Measurements from ENCODE around the gene ZNRD2.

Gene ZNRD2

DNA sequence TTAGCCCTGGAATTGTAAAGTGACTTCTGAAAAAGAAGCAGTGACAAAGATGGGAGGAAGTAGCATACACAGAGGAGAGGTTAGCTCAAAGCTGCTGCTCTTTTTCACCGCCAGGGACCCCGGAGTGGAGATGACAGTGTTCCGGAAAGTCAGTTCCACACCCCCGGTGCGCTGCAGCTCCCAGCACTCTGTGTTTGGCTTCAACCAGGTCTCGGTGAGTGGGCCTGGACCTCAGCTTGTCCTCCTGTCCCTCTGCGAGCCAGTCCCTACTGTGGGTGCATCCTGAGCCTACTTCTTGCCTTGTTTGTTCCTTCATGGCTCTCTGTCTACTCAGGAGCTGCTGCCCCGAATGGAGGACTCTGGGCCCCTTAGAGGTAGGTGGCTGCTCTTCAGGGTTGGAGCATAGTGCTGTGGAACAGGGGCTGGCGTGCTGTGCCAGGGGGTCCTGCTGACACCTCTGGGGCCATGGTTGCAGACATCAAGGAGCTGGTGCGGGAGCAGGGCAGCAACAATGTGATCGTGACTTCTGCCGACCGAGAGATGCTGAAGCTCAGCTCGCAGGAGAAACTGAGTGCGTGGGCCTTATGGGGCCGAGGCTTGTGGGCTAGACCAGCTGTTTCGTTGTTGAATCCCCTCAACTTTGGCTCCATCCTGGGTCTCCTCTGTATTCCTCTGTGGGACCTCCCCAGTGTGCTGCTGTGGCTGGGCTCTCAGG, 47.0 kb downstream of the ZNRD2 start:
- H3K9me3 Mint-ChIP-seq: no peaks in the 10 kb centered on the region
- peaks cover 25% of the 10 kb centered on the region for H3K4me1 Mint-ChIP-seq
- peaks cover 11% of the 10 kb centered on the region for H3K36me3 Mint-ChIP-seq
- H3K27me3 Mint-ChIP-seq: no peaks in the 10 kb centered on the region
- H3K27ac Mint-ChIP-seq: no peak overlapping the region
- ATAC-seq (ENCODE audit: low read depth) (no peak), DNase-seq (ENCODE audit: low spot score in 2 of 2) (no peak)
- H3K4me3 Mint-ChIP-seq: peak overlapping the region; percentile 97

DNA sequence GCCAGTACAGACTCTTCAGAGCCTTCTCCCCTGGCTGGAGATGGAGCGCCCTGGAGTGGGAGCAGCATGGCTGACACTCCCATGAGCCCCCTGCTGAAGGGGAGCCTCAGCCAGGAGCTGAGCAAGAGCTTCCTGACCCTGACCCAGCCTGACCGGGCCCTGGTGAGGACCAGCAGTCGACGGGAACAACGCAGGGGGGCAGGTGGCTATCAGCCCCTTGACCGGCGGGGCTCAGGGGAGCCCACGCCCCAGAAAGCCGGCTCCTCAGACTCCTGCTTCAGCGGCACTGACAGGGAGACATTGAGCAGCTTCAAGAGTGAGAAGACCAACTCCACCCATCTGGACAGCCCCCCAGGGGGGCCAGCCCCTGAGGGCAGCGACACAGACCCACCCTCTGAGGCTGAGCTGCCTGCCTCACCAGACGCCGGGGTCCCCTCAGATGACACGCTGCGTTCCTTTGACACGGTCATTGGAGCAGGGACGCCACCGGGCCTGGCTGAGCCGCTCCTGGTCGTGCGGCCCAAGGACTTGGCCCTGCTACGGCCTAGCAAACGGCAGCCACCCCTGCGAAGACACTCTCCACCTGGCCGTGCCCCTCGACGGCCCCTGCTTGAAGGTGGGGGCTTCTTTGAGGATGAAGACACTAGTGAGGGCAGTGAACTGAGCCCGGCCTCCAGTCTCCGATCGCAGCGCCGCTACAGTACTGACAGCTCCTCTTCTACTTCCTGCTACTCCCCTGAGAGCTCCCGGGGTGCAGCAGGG, 47.9 kb downstream of the ZNRD2 start:
- peaks cover 19% of the 10 kb centered on the region for H3K4me1 Mint-ChIP-seq
- H3K27me3 Mint-ChIP-seq: no peaks in the 10 kb centered on the region
- H3K36me3 Mint-ChIP-seq: peaks cover 12% of the 10 kb centered on the region
- H3K9me3 Mint-ChIP-seq: no peaks in the 10 kb centered on the region
- ATAC-seq (ENCODE audit: low read depth) (no peak), DNase-seq (ENCODE audit: low spot score in 2 of 2) (no peak)
- H3K4me3 Mint-ChIP-seq: no peak overlapping the region
- H3K27ac Mint-ChIP-seq: no peak overlapping the region

DNA sequence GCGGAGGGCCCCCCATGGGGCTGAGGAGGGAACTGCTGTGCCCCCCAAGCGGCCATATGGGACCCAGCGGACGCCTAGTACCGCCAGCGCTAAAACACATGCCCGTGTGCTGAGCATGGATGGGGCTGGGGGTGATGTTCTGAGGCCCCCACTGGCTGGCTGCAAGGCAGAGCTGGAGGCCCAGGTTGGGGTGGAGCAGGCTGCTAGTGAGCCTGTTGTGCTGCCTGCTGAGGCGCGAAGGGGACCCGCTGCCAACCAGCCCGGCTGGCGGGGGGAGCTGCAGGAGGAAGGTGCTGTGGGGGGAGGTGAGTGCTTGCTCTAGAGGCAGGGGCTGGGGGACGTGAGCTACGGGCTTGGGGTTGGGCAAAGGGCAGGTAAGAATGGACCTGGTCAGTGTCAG, 48.5 kb downstream of the ZNRD2 start:
- H3K4me3 Mint-ChIP-seq: no peak overlapping the region
- H3K27ac Mint-ChIP-seq: no peak overlapping the region
- no peaks in the 10 kb centered on the region for H3K27me3 Mint-ChIP-seq
- H3K4me1 Mint-ChIP-seq: peaks cover 14% of the 10 kb centered on the region
- H3K9me3 Mint-ChIP-seq: no peaks in the 10 kb centered on the region
- DNase-seq (ENCODE audit: low spot score in 2 of 2) (no peak), ATAC-seq (ENCODE audit: low read depth) (no peak)
- H3K36me3 Mint-ChIP-seq: peaks cover 12% of the 10 kb centered on the region

DNA sequence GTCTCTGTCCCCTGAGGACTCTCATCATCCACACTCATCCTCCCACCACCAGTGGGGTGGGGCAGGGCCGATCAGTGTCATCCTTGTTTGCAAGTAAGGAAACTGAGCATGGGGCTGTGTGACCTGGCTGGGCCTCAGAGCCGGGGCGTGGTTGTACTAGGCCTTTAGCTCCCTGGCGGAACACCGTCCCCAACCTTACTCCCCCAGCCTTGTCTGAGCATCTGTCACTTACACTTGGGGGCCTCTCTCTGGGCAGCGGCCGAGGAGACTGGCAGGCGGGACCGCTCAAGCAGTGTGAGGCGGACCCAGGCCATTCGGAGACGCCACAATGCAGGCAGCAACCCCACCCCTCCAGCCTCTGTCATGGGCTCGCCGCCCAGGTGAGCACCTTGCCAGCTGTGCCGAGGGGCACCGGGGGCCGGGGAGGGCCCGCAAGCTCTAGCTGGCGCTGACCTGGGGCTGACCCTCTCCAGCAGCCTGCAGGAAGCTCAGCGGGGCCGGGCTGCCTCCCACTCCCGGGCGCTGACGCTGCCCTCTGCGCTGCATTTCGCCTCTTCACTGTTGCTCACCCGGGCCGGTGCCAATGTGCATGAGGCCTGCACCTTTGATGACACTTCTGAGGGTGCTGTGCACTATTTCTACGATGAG, 49.1 kb downstream of the ZNRD2 start:
- Mint-ChIP-seq H3K27me3 (no peaks in the 10 kb centered on the region), H3K9me3 (no peaks in the 10 kb centered on the region), H3K4me3 (no peak overlapping the region), H3K4me1 (peaks cover 14% of the 10 kb centered on the region), H3K36me3 (peaks cover 15% of the 10 kb centered on the region), H3K27ac (no peak overlapping the region)
- ATAC-seq (ENCODE audit: low read depth) (no peak), DNase-seq (ENCODE audit: low spot score in 2 of 2) (no peak)

DNA sequence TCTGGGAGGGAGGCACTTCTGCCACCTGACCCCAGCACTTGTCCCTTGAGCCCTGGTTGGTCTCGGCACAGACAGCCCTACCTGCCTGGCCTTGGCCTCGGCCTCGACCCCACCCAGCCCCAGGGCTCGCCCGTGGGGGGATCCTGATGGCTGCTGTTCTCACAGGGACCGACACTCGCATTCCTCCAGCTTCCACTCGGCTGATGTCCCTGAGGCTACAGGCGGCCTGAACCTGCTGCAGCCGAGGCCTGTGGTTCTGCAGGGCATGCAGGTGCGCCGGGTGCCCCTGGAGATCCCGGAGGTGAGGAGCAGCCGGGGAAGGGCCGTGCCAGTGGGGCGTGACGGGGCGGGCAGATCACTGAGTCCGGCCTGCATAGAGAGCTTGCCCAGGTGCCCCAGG, 50.4 kb downstream of the ZNRD2 start:
- peaks cover 14% of the 10 kb centered on the region for H3K4me1 Mint-ChIP-seq
- no peak for ATAC-seq (ENCODE audit: low read depth)
- no peak overlapping the region for H3K27ac Mint-ChIP-seq
- DNase-seq (ENCODE audit: low spot score in 2 of 2): no peak
- no peak overlapping the region for H3K4me3 Mint-ChIP-seq
- H3K9me3 Mint-ChIP-seq: no peaks in the 10 kb centered on the region
- no peaks in the 10 kb centered on the region for H3K27me3 Mint-ChIP-seq
- peaks cover 15% of the 10 kb centered on the region for H3K36me3 Mint-ChIP-seq

DNA sequence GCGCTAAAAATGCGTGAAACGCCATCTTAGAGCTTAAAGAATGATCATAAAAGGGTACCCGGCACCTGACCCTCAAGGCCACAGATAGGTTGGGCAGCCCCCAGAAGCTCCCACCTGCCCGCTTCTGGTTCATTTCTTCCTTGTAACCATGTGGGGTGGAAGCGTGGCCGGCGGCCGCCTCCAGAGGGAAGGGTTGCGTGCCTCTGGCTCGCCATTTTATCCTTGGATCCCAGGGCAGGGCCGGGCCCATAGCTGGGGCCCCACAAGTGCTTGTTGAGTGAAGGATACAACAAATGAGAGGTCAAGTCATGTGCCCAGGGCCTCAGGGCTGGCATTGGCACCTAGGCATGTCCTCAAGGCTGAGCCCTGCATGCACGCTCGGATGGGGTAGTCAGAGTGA, 51.2 kb downstream of the ZNRD2 start:
- Mint-ChIP-seq H3K4me3 (no peak overlapping the region), H3K27ac (no peak overlapping the region), H3K36me3 (peaks cover 13% of the 10 kb centered on the region), H3K9me3 (no peaks in the 10 kb centered on the region), H3K4me1 (peaks cover 16% of the 10 kb centered on the region), H3K27me3 (no peaks in the 10 kb centered on the region)
- DNase-seq (ENCODE audit: low spot score in 2 of 2) (no peak), ATAC-seq (ENCODE audit: low read depth) (no peak)
